B cell (primary cell): ENCODE results near the gene PLEKHM1. TPM values are rescaled to one million over a fixed set of nuclear protein-coding genes. Genes with fewer than 3 reads are reported as not detected.

Source experiments
- ATAC-seq: fragments of 200-7000 bp; cut with Tn5 transposase; one replicate; pipeline ENCODE4 v1.10.0; 2021; ENCODE audit warnings: low read depth, mild to moderate bottlenecking, moderate number of reproducible peaks, moderate library complexity
- CTCF ChIA-PET: fragments of 350-600 bp; sonication (Branson Sonifier 250); formaldehyde crosslinking; loops from one replicate; lab custom pipeline; 2021; ENCODE audit warnings: antibody characterized with exemption, inconsistent platforms; lab: Charles Lee
- POLR2A ChIA-PET: fragments of 350-600 bp; sonication (Branson Sonifier 250); formaldehyde crosslinking; loops from one replicate; lab custom pipeline; 2021; ENCODE audit warnings: antibody characterized with exemption; lab: Charles Lee
- DNase-seq: peaks from one replicate; pipeline ENCODE4 v3.0.0; 2013
- H2AFZ ChIP-seq: 2 replicates; pipeline ENCODE4 v1.6.1; 2012; ENCODE audit warnings: mild to moderate bottlenecking, low read depth, low read length; ENCODE audit not compliant: insufficient read depth, poor library complexity, severe bottlenecking
- H3K27ac ChIP-seq, 2 donors: 1 replicate in 1 of 2; 2 replicates in 1 of 2; pipeline ENCODE4 v1.5.1; 2012 to 2013; ENCODE audit warnings: low read length in 2 of 2, mild to moderate bottlenecking in 2 of 2, moderate library complexity in 1 of 2
- H3K27me3 ChIP-seq, 4 experiments: fragments of 200-600 bp in 1 of 4; sonication (generic) in 1 of 4; replicated peaks in 1 of 4; 1 replicate in 2 of 4; 2 replicates in 2 of 4; pipeline versions ENCODE4 v1.6.1 to v1.7.0; 2013 to 2016; ENCODE audit warnings: low read length in 3 of 4, mild to moderate bottlenecking in 2 of 4, mixed read lengths in 1 of 4, moderate library complexity in 1 of 4; ENCODE audit not compliant: insufficient read depth in 4 of 4, control insufficient read depth in 3 of 4; ENCODE audit errors: control extremely low read depth in 1 of 4
- H3K36me3 ChIP-seq, 2 experiments: replicated peaks in 1 of 2; 1 replicate in 1 of 2; 2 replicates in 1 of 2; pipeline versions ENCODE4 v1.6.1 to v1.7.1; 2013; ENCODE audit warnings: low read length in 1 of 2; ENCODE audit not compliant: insufficient read depth in 2 of 2, control insufficient read depth in 1 of 2; ENCODE audit errors: control extremely low read depth in 1 of 2, extremely low read depth in 1 of 2
- H3K4me1 ChIP-seq, 2 donors: fragments of 200-600 bp in 1 of 2; sonication (generic) in 1 of 2; 1 replicate in 1 of 2; 2 replicates in 1 of 2; pipeline versions ENCODE4 v1.5.1 to v1.6.1; 2013 to 2017; ENCODE audit warnings: low read length in 2 of 2; ENCODE audit not compliant: control insufficient read depth in 2 of 2, insufficient read depth in 2 of 2
- H3K4me2 ChIP-seq: replicated peaks from 2 replicates; pipeline ENCODE3; 2012; ENCODE audit warnings: mild to moderate bottlenecking, low read depth, low read length; ENCODE audit not compliant: poor library complexity, severe bottlenecking
- H3K4me3 ChIP-seq, 5 experiments: fragments of 200-600 bp in 1 of 5; sonication (generic) in 1 of 5; 1 replicate in 3 of 5; 2 replicates in 2 of 5; pipeline versions ENCODE4 v1.5.1 to v1.7.0; 2011 to 2016; ENCODE audit warnings: low read length in 4 of 5, mild to moderate bottlenecking in 4 of 5, low read depth in 2 of 5, control low read depth in 1 of 5, moderate library complexity in 1 of 5; ENCODE audit not compliant: insufficient read depth in 1 of 5; ENCODE audit errors: control extremely low read depth in 1 of 5, extremely low read depth in 1 of 5
- H3K79me2 ChIP-seq: fragments of 200-600 bp; sonication (generic); one replicate; pipeline ENCODE4 v1.6.0; 2016; ENCODE audit warnings: low read length; ENCODE audit not compliant: control insufficient read depth, insufficient read depth
- H3K9ac ChIP-seq: fragments of 200-600 bp; sonication (generic); 2 replicates; pipeline ENCODE4 v1.6.1; 2017; ENCODE audit warnings: mild to moderate bottlenecking, low read length, moderate library complexity
- H3K9me3 ChIP-seq, 3 donors: one replicate each; pipeline versions ENCODE4 v1.6.1 to v1.7.1; 2013; ENCODE audit warnings: low read length in 2 of 3; ENCODE audit not compliant: control insufficient read depth in 2 of 3, insufficient read depth in 1 of 3; ENCODE audit errors: control extremely low read depth in 1 of 3
- H4K20me1 ChIP-seq: 2 replicates; pipeline ENCODE4 v1.6.0; 2012; ENCODE audit warnings: mild to moderate bottlenecking, low read length; ENCODE audit not compliant: insufficient read depth, control insufficient read depth, poor library complexity, severe bottlenecking
- H3K27ac Mint-ChIP-seq: one replicate; pipeline ENCODE4 v1.8.0; 2021; ENCODE audit warnings: mixed read lengths
- H3K27me3 Mint-ChIP-seq: one replicate; pipeline ENCODE4 v1.8.0; 2021; ENCODE audit warnings: mixed read lengths
- H3K4me1 Mint-ChIP-seq: one replicate; pipeline ENCODE4 v1.8.0; 2021; ENCODE audit warnings: mixed read lengths
- H3K4me3 Mint-ChIP-seq: one replicate; pipeline ENCODE4 v1.8.0; 2021; ENCODE audit warnings: mixed read lengths
- H3K9me3 Mint-ChIP-seq: one replicate; pipeline ENCODE4 v1.8.0; 2022; ENCODE audit warnings: mixed read lengths; ENCODE audit not compliant: insufficient read depth
- EZH2 ChIP-seq: IDR thresholded peaks from 2 replicates; pipeline ENCODE4 v1.6.1; 2012; ENCODE audit warnings: borderline replicate concordance, low read depth, mild to moderate bottlenecking, moderate library complexity, low read length; ENCODE audit not compliant: insufficient read depth, poor library complexity, severe bottlenecking
- WGBS: methylation state at CpG from one replicate; pipeline ENCODE4 v1.1.5; 2013; ENCODE audit warnings: missing lambda C conversion rate; ENCODE audit not compliant: insufficient coverage; 5-methylcytosine and 5-hydroxymethylcytosine counted together
- intact Hi-C: fragments of 100-400 bp; cut with micrococcal nuclease; formaldehyde crosslinking; loops from one replicate; pipeline ENCODE4 v1.10.0; 2022
- polyA plus RNA-seq: library from polyadenylated mRNA; depleted of rRNA; stranded (reverse); fragments of >200 nt; gene quantifications from 2 replicates; pipeline ENCODE4 v1.2.3, GENCODE V29; 2012
- total RNA-seq, 2 donors: library from RNA; stranded (reverse); fragments of 120-200 nt in 1 of 2; gene quantifications; 1 replicate in 1 of 2; 2 replicates in 1 of 2; pipeline versions ENCODE4 v1.2.3 to v1.2.4, GENCODE V29; 2013 to 2022
- TF ChIP-seq, protein P1 (sequence below): fragments of 200-600 bp; IDR thresholded peaks from one replicate; pipeline ENCODE4 v1.8.0; 2022; ENCODE audit warnings: antibody characterized with exemption, mild to moderate bottlenecking

Gene PLEKHM1
- total and polyA plus RNA-seq, 2 donors (not counting 1 experiment from before 2014, with no cell fraction given), result 26.2 to 73.9 TPM

DNA sequence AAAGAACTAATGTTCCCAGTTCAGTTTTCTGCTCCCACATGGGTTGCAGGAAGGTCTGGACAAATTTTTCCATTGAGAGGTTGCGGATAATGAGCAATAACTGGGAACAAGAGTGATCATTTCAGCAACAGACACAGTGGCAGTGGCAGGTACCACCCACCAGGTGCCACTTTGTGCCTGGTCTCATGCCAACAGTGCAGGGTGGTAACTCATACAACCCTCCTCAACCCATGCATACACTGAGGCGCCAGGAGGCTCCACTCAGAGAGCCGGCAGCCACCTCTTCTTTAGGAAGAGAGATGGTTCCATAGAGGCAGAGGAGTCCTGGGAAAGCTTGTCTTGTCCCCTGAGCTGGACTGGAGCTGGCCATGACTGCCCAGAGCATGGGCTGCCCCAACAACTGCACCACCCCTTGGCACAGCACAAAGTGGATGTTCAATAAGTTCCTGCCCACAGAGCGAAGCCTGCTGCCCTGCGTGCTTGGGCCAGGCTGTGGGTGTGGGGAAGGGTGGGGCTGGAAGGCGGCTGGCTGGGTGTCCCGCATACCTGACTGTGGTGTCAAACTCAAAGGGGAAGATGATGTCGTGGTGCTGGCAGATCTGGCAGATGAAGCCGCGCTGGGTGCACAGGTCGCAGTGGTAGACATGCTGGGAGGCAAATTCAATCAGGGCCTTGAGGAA is 51.5 kb downstream of the PLEKHM1 start:
- peaks cover 2 to 15% of the 10 kb centered on the region in 2 experiments for H3K36me3 ChIP-seq
- H3K9me3 ChIP-seq, result no peaks in the 10 kb centered on the region
- H3K4me1 Mint-ChIP-seq, result peaks cover 9% of the 10 kb centered on the region
- H4K20me1 ChIP-seq, result no peaks in the 10 kb centered on the region
- H3K9me3 Mint-ChIP-seq, result no peaks in the 10 kb centered on the region
- H3K27ac ChIP-seq, result no peak overlapping the region
- H3K9ac ChIP-seq, result no peak overlapping the region
- POLR2A ChIA-PET, result no interaction called here
- H3K27me3 Mint-ChIP-seq, result no peaks in the 10 kb centered on the region
- intact Hi-C loops, result no loop called here
- CTCF ChIA-PET, result interaction anchor here (0.7 to 1.0 kb wide), 2 partner anchors 10 to 54 kb away, joined by 3 read pairs; no protein-coding TSS in a partner anchor
- DNase-seq, result no peak
- no peak for TF ChIP-seq EZH2
- TF ChIP-seq, protein P1, sequence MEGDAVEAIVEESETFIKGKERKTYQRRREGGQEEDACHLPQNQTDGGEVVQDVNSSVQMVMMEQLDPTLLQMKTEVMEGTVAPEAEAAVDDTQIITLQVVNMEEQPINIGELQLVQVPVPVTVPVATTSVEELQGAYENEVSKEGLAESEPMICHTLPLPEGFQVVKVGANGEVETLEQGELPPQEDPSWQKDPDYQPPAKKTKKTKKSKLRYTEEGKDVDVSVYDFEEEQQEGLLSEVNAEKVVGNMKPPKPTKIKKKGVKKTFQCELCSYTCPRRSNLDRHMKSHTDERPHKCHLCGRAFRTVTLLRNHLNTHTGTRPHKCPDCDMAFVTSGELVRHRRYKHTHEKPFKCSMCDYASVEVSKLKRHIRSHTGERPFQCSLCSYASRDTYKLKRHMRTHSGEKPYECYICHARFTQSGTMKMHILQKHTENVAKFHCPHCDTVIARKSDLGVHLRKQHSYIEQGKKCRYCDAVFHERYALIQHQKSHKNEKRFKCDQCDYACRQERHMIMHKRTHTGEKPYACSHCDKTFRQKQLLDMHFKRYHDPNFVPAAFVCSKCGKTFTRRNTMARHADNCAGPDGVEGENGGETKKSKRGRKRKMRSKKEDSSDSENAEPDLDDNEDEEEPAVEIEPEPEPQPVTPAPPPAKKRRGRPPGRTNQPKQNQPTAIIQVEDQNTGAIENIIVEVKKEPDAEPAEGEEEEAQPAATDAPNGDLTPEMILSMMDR, result no peak
- no peaks in the 10 kb centered on the region for H3K27me3 ChIP-seq
- H3K4me1 ChIP-seq, result peaks cover 8 to 12% of the 10 kb centered on the region in 2 donors
- no peak overlapping the region for H2AFZ ChIP-seq
- no peaks in the 10 kb centered on the region for H3K79me2 ChIP-seq
- H3K4me3 Mint-ChIP-seq, result no peak overlapping the region
- 99% methylated on average over 9 of the region's 11 CpGs for WGBS
- no peak overlapping the region for H3K4me2 ChIP-seq
- no peak overlapping the region for H3K27ac Mint-ChIP-seq
- H3K4me3 ChIP-seq, result no peak overlapping the region
- ATAC-seq, result no peak
